DND-41 (cell line): ENCODE measurements around the gene TNS3.

Source experiments
- CTCF ChIP-seq: IDR thresholded peaks from 2 replicates; pipeline ENCODE4 v1.5.1; 2012; ENCODE audit warnings: borderline replicate concordance, low read length, moderate library complexity, mild to moderate bottlenecking; ENCODE audit not compliant: poor library complexity, severe bottlenecking; ENCODE audit errors: extremely low read depth
- EZH2 ChIP-seq: IDR thresholded peaks from 3 replicates; pipeline ENCODE4 v1.6.1; 2012; ENCODE audit warnings: borderline replicate concordance, low read depth, mild to moderate bottlenecking, moderate library complexity, low read length, inconsistent platforms; ENCODE audit not compliant: severe bottlenecking

DNA sequence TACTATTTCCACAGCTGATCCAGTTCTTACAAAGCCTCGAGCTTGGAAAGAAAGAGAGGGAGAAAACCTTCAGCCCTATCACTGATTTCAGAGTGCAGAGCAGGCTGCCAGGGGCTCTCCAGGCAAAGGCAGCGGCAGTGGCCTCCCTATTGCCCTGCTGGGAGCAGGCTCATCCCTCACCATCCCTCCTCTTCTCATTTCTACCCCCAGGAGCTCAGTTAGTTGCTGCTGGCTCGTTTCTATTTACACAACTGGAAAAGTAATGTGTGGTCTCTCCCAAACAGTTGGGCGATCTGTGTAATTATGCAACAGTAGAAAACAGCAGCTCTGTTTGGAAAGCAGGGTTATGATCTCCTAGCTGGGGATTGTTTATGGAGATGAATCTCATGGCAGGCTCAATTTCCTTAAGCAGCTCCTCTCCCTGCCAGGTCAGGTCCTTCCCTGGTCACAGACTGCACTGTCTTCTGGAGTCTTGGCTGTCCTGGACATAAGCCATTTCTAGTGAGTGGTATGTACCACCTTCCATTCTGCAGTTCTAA, 28.7 kb upstream of the TNS3 start:
- TF ChIP-seq CTCF (no peak), EZH2 (no peak)
